Panc1 (cell line): ENCODE data around the gene CD38.

ENCODE experiments used
- POLR2AphosphoS5 ChIP-seq: IDR thresholded peaks from 2 replicates; pipeline ENCODE4 v1.6.1; 2012; ENCODE audit warnings: mild to moderate bottlenecking, low read depth, low read length, moderate library complexity
- SIN3A ChIP-seq: IDR thresholded peaks from 2 replicates; pipeline ENCODE4 v1.6.1; 2012; ENCODE audit warnings: low read depth, mild to moderate bottlenecking, low read length, moderate library complexity, borderline replicate concordance; ENCODE audit not compliant: insufficient read depth
- TCF7L2 ChIP-seq: IDR thresholded peaks from 2 replicates; pipeline ENCODE4 v1.6.1; 2011; ENCODE audit warnings: mild to moderate bottlenecking, low read depth, low read length, inconsistent platforms
- TF ChIP-seq, protein P1 (sequence below): fragments of 450-650 bp; IDR thresholded peaks from 2 replicates; pipeline ENCODE4 v1.5.1; 2017; ENCODE audit warnings: mild to moderate bottlenecking

DNA sequence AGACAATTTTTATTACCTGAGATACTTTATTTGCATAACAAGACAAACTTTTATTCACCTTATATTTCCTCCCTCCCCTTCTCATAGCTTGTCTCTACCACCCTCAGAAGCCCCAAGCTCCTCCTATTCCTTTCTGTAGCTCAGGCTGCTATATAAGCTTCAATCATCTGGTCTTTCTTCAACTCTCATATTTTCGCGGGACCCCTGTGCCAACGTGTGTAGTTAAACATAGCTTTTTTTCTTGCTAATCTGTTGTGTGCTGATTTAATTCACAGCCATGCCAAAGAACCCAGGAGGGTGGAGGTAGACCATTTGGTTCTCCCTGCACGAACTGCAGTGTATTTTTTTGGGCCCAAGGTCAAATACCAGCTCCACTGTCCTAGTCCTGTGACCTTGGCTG is 21.1 kb upstream of the CD38 start:
- TF ChIP-seq, protein P1, sequence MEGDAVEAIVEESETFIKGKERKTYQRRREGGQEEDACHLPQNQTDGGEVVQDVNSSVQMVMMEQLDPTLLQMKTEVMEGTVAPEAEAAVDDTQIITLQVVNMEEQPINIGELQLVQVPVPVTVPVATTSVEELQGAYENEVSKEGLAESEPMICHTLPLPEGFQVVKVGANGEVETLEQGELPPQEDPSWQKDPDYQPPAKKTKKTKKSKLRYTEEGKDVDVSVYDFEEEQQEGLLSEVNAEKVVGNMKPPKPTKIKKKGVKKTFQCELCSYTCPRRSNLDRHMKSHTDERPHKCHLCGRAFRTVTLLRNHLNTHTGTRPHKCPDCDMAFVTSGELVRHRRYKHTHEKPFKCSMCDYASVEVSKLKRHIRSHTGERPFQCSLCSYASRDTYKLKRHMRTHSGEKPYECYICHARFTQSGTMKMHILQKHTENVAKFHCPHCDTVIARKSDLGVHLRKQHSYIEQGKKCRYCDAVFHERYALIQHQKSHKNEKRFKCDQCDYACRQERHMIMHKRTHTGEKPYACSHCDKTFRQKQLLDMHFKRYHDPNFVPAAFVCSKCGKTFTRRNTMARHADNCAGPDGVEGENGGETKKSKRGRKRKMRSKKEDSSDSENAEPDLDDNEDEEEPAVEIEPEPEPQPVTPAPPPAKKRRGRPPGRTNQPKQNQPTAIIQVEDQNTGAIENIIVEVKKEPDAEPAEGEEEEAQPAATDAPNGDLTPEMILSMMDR, result no peak
- TF ChIP-seq SIN3A, result no peak
- TF ChIP-seq TCF7L2, result no peak
- TF ChIP-seq POLR2AphosphoS5, result no peak
